ENCODE data around the gene SEZ6L2. TPM values are rescaled to one million over a fixed set of nuclear protein-coding genes. Genes with fewer than 3 reads are reported as not detected.

SEZ6L2 gene
- total and polyA plus RNA-seq, 2 of the 13 experiments (the other 11 are each of a cell fraction or from before 2014, with no cell fraction given), result 14.9 to 16.9 TPM

GRCh38 chr16:29848420-29849297, 50.7 kb downstream of the SEZ6L2 start (continued):
- peak; percentile 77; the same call in 1 of the 2 replicates for TF ChIP-seq POGK (CRISPR knock-in tag; conservative IDR thresholded peaks at IDR 0.05)
- 0 out of 2 replicates have a peak, but pooled peaks have one; percentile 32 for TF ChIP-seq ELF3 (CRISPR knock-in tag; IDR thresholded peaks at IDR 0.05)
- no peak for TF ChIP-seq RFX3 (CRISPR knock-in tag; IDR thresholded peaks at IDR 0.05)
- TF ChIP-seq HBP1 (CRISPR knock-in tag; IDR thresholded peaks at IDR 0.05; ENCODE audit: low read depth), result peak; percentile 75; the same call in 1 of the 2 replicates
- TF ChIP-seq ZNF496 (CRISPR knock-in tag; IDR thresholded peaks at IDR 0.05; ENCODE audit: insufficient replicate concordance), result no peak
- TF ChIP-seq MXD1 (CRISPR knock-in tag; IDR thresholded peaks at IDR 0.05), result no peak
- 0 out of 2 replicates have a peak, but pooled peaks have one; percentile 29 for TF ChIP-seq MAZ (IDR thresholded peaks at IDR 0.05; ENCODE audit: borderline replicate concordance, low read depth, low read length)
- peak; percentile 84 for TF ChIP-seq MAZ (CRISPR knock-in tag; IDR thresholded peaks at IDR 0.05; ENCODE audit: low read depth)
- TF ChIP-seq SALL2 (CRISPR knock-in tag; IDR thresholded peaks at IDR 0.05), result peak; percentile 64
- peak; percentile 60 for TF ChIP-seq RBM39 (IDR thresholded peaks at IDR 0.05; ENCODE audit: low read depth, low read length, poor library complexity, severe bottlenecking)
- 0 out of 2 replicates have a peak, but pooled peaks have one; percentile 31 for TF ChIP-seq FOXK1 (CRISPR knock-in tag; IDR thresholded peaks at IDR 0.05; ENCODE audit: borderline replicate concordance, low read depth)
- TF ChIP-seq ZNF318 (CRISPR knock-in tag; IDR thresholded peaks at IDR 0.05), result no peak; the same call in 1 of the 2 replicates
- TF ChIP-seq GMEB1 (CRISPR knock-in tag; IDR thresholded peaks at IDR 0.05; ENCODE audit: borderline replicate concordance), result 0 out of 2 replicates have a peak, but pooled peaks have one; percentile 31

Measured in HepG2 (cell line).